Stimulated activated CD4-positive, alpha-beta T cell treated with anti-CD3 and anti-CD28 coated beads, Interleukin-2, amount 100 ng/mL, for 4 hours (primary cell): ENCODE measurements around the gene NDUFB5.

Experiments used
- DNase-seq: peaks from one replicate; pipeline ENCODE4 v3.0.0-alpha.2; 2020; ENCODE audit warnings: low read depth

NDUFB5 gene

DNA sequence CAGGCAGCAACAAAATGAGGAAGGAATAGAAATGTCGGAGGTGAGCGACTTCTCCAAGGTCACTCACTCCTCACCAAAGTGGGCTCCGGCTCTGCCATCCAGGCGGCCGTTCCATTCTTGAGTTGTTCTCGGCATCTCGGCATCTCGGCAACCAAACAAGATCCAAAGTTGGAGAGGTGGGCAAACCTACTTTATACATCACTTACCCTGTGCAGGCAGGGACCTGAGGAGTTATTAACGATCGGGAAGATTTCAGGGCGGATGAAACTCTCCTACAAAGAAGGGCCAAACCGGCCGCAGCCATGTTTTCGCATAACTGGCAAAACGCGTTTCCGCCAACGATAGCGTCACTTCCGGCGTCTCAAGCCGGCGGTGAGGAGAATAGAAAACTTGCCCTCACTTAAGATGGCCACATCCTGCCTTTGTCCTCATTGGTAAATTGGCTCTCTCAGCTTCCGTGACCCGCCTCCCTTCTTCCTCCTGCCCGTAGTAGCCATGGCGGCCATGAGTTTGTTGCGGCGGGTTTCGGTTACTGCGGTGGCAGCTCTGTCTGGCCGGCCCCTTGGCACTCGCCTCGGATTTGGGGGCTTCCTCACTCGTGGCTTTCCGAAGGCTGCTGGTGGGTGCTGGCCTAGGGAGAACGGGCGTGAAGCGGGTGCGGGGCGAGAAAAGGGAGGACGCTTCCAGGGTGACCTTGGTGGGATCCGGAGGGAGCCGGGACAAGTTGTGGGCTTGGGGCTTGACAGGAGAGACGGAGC is at the start of gene NDUFB5, which contains the start of gene MRPL47:
Gene NDUFB5 (plus strand): TSS at position 474 of the 758 bp plus-strand sequence. CDS start 22 bp downstream, at position 496.
Gene MRPL47 (minus strand): TSS at position 318 of the 758 bp plus-strand sequence. CDS start 14 bp downstream, at position 304.
- peak; percentile 89 for DNase-seq

GRCh38 chr3:179558742-179559364 is 45.7 kb upstream of the NDUFB5 start:
- DNase-seq: peak; percentile 7

DNA sequence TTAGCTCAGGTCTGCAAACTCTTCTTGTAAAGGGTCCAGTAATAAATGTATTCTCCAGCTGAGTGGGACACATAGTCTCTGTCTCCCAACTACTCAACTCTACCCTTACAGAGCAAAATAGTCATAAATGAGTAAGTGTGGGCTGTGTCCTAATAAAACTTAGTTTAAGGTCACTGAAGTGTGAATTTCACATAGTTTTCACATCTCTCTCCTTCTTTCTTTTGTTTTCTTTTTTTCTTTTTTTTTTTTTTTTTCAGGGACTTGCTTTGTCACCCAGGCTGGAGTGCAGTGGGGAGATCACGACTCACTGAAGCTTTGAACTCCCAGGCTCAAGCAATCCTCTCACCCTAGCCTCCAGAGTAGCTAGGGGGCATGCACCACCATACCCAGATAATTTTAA is 43.8 kb upstream of the NDUFB5 start:
- no peak for DNase-seq

- DNase-seq: peak; percentile 99
Observed at GRCh38 chr3:179562591-179563270, 41.9 kb upstream of the NDUFB5 start, which contains the start of gene ACTL6A. Gene ACTL6A, plus strand, starts transcription at chr3:179562926. Its CDS starts 167 bp downstream, at chr3:179563093.

DNA sequence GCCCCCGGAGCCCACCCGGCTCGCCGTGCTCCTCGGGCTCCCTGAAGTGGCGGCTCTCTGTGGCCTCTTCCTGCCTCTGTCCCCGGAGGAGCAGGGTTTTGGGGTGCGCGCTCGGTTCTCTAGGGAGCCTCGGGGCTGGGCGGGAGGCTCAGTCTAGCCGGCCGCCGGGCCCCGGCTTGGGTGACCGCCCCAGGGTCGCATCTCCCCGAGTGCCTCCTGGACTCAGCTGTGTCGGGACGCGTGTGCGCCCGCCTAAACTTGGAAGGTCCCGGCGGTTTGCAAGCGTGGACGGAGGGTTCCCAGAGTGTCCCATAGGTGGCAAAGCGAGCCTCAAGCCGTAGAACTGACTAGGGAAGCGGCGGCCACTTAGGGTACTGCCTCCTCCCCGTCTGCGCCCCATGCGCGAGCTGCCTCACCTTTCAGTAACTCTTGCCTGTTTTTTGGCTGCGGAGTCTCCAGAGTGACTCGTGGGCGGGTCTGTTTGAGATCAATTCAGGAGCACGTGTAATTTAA is 41.3 kb upstream of the NDUFB5 start:
- DNase-seq: peak; percentile 38

- DNase-seq: no peak
Observed at GRCh38 chr3:179565496-179565895, 39.1 kb upstream of the NDUFB5 start.

- no peak for DNase-seq
Observed at GRCh38 chr3:179580992-179581391, 23.6 kb upstream of the NDUFB5 start.

DNA sequence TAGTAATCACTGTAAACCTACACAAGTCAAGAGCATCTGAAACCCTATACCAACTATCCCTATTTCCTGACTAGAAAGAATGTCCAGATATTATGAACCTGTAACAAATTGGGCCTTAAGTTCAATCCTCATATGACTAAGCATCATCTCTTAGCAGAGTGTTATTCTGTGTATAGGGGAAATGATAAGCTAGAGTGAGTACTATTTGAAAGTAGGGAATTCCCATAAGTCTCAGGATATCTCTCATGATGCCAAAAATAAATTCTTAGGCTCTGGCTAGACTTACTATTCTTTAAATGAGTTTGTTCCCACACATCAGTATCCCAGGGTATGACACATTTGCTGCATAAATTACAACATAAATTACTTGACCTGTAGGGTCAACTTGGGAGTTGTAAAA is 15.5 kb upstream of the NDUFB5 start:
- DNase-seq: no peak

- DNase-seq: no peak
Observed at GRCh38 chr3:179590669-179591068, 13.9 kb upstream of the NDUFB5 start.

DNA sequence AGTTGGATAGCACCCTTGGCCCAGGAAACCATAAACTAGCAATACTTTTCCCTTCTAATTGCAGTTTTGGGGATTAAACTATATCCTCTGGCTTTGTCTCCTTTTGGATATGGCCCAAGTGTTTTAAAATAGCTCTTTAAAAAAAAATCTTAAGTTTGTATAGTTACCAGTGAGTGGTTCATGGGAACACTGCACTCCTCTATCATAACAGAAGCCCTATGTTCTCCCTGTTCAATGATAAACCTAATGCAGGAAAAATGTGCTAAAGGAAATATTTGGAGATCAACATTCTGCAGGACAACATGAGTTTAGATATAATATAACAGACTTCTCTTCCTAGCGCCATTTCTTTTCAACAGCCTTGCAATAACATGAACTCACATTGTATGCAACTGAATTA is 13.3 kb upstream of the NDUFB5 start:
- no peak for DNase-seq

DNA sequence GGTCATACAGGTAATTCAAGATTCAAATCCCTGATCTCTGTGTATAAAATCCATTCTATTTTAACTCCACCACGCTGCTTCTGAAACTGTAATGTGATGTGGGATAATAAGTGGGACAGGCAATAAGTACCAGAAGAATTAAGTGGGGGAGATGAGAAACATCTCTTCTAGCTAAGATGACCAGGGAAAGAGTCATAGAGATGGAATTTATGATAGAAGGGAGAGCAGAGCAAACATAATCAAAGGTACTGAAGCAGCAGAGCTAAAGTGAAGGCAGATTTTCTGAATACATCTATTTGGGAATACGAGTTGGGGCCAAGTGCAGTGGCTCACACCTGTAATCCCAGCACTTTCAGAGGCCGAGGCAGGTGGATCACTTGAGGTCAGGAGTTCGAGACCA is 5.1 kb upstream of the NDUFB5 start:
- no peak for DNase-seq

GRCh38 chr3:179603321-179603720 is 1.3 kb upstream of the NDUFB5 start:
- DNase-seq: no peak

DNA sequence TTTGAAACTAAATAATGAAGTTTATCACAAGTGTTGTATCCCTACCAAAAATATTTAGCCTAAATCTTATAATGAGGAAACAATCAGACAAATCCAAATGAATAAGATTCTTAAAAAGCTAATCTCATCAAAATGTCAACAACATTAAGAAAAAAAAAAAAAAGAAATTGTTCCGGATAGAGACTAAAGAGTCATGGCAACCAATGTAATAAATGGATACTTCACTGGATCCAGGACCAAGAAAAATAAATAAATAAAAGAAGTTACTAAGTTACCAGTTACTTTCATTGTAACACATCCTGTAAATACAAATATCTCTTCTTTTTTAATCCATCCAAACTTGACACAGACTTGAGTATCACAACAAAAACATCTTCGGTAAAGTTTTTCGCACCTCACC is 763 bp upstream of the NDUFB5 start:
- DNase-seq: no peak

DNA sequence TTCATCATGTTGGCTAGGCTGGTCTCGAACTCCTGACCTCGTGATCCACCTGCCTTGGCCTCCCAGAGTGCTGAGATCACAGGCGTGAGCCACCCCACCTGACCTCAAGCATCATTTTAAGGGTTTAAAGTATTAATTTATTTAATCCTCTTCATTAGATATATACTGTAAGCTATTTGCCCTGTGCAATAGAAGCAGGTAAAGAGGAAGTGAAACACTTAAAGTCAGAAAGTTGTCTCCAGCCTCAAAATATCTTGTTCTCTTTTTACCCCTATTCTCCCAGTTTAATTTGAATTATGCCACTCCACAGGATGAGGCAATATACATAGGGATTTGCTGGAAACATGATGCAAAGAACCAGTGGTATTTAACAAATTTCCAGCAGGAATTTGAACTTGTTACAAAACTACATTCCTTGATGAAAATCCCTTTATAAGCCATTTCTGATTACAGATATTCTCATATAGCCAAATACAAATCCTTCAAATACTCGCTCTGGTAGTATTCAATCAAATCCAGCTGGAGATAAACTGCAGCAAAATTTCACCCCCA is 2.0 kb downstream of the NDUFB5 start:
- no peak for DNase-seq

GRCh38 chr3:179608931-179609720 is 4.5 kb downstream of the NDUFB5 start:
- no peak for DNase-seq

- no peak for DNase-seq
Observed at GRCh38 chr3:179610066-179610465, 5.5 kb downstream of the NDUFB5 start.

DNA sequence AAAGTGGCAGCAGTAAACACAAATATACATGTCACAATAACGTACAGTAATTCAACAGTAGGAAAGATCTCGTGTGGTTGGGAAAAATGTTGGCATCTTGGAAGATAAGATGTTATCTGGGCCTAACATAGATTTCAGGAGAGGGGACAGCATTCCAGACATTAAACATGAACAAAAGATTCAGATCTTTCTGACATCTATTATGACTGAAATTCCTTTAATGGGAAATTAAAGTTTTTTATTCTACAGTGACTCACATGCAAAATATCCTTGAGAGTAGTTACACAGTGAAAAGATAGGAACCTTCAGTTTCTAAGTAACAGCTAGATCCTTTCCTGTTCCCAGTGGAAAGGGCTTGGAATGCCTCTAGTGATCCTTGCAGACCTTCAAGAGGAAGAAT is 9.2 kb downstream of the NDUFB5 start:
- no peak for DNase-seq

- DNase-seq: no peak
Observed at GRCh38 chr3:179615458-179616173, 11.0 kb downstream of the NDUFB5 start.

- DNase-seq: no peak
Observed at GRCh38 chr3:179622023-179622422, 17.4 kb downstream of the NDUFB5 start.

DNA sequence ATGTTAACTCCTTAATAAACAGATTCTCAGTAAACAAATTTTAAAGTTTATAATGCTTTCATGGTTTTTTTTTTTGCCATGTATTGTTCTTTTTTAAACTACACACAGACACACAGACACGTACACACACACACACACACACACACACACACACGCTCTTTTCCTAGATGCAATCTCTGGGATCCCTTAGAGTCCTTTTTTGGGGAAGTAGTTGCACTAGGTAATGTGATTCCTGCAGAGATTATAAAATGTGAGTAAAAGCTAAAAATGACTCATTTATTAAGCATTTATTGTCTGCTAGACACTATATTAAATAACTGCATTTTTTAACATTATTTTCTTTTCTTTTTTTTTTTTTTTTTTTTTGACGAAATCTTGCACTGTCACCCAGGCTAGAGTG is 19.9 kb downstream of the NDUFB5 start:
- DNase-seq: no peak
